Breast epithelium (tissue), 4 donors: ENCODE results near the gene PCDHGB4. TPM values are rescaled to one million over a fixed set of nuclear protein-coding genes. Genes with fewer than 3 reads are reported as not detected.
"Not testable (repeated sequence)": the region's sequence is repeated elsewhere in the genome, so short reads cannot be mapped to it uniquely, and the experiment has no call there.

Source experiments
- DNase-seq, 2 donors: peaks; one replicate each; pipeline ENCODE4 v3.0.0-alpha.2; 2019; ENCODE audit warnings: low spot score in 2 of 2
- H3K27ac ChIP-seq, 2 donors: fragments of 200-600 bp; sonication (generic) in 1 of 2; one replicate each; pipeline ENCODE4 v1.5.1; 2016 to 2019; ENCODE audit warnings: mild to moderate bottlenecking in 1 of 2
- H3K27me3 ChIP-seq, 2 donors: fragments of 200-600 bp; sonication (generic) in 1 of 2; one replicate each; pipeline versions ENCODE4 v1.5.1 to v1.6.0; 2017 to 2019; ENCODE audit warnings: control low read depth in 1 of 2, mild to moderate bottlenecking in 1 of 2
- H3K36me3 ChIP-seq: fragments of 200-600 bp; one replicate; pipeline ENCODE4 v1.5.1; 2019
- H3K4me1 ChIP-seq, 2 donors: fragments of 200-600 bp; sonication (generic); one replicate each; pipeline ENCODE4 v1.5.1; 2016 to 2019; ENCODE audit warnings: control low read depth in 1 of 2
- H3K4me3 ChIP-seq, 3 donors: fragments of 200-600 bp; sonication (generic); 1 replicate in 2 of 3; 2 replicates in 1 of 3; pipeline ENCODE4 v1.5.1; 2016 to 2019; ENCODE audit warnings: mild to moderate bottlenecking in 3 of 3, moderate library complexity in 2 of 3
- H3K9me3 ChIP-seq, 2 donors: fragments of 200-600 bp; sonication (generic) in 1 of 2; one replicate each; pipeline ENCODE4 v1.5.1; 2016 to 2019; ENCODE audit warnings: control low read depth in 1 of 2
- CTCF ChIP-seq, 3 donors: fragments of 450-650 bp; IDR thresholded peaks; one replicate each; pipeline ENCODE4 v1.5.1; 2016 to 2017; ENCODE audit warnings: antibody characterized with exemption in 3 of 3, mild to moderate bottlenecking in 3 of 3, moderate library complexity in 3 of 3
- POLR2A ChIP-seq: fragments of 450-650 bp; IDR thresholded peaks from one replicate; pipeline ENCODE4 v1.6.1; 2016; ENCODE audit warnings: antibody characterized with exemption, mild to moderate bottlenecking, moderate library complexity
- POLR2AphosphoS5 ChIP-seq, 3 donors: sonication (generic); formaldehyde crosslinking; IDR thresholded peaks; one replicate each; pipeline ENCODE4 v1.6.1; 2017; ENCODE audit warnings: antibody characterized with exemption in 3 of 3
- intact Hi-C: fragments of 100-400 bp; cut with DNase I; formaldehyde crosslinking; loops from one replicate; pipeline ENCODE4 v1.15.1; 2023; ENCODE audit warnings: low total_unique reads
- total RNA-seq, 3 donors: library from RNA; depleted of rRNA; stranded (reverse); fragments of >200 nt; gene quantifications; one replicate each; pipeline ENCODE4 v1.1.0, GENCODE V29; 2016

Gene PCDHGB4
- total RNA-seq, 3 donors from 2014 or later = 5.3 to 10.5 (median 8.9) TPM

DNA sequence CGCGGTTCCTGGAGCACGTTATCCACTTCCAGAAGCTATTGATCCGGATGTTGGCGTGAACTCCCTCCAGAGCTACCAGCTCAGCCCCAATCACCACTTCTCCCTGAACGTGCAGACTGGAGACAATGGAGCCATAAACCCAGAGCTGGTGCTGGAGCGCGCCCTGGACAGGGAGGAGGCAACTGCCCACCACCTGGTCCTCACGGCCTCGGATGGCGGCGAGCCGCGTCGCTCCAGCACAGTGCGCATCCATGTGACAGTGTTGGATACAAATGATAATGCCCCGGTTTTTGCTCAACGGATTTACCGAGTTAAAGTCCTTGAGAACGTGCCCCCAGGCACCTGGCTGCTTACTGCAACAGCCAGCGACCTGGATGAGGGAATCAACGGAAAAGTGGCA lies 15.9 kb downstream of the PCDHGB4 start:
- H3K27ac ChIP-seq = no peak overlapping the region
- TF ChIP-seq POLR2A (no peak), CTCF (IDR thresholded peaks at IDR 0.05) (no peak), POLR2AphosphoS5 (IDR thresholded peaks at IDR 0.05) (no peak)
- peak overlapping the region; percentile 27 to 57 (median 35) for H3K4me3 ChIP-seq
- DNase-seq = no peak
- H3K9me3 ChIP-seq = peaks cover 79 to 100% of the 10 kb centered on the region in 2 donors
- H3K36me3 ChIP-seq = no peaks in the 10 kb centered on the region
- no peaks in the 10 kb centered on the region for H3K4me1 ChIP-seq
- intact Hi-C loops = loop anchor here (5.0 kb wide), 1 partner anchor 124 kb away; no protein-coding TSS in a partner anchor
- no peaks in the 10 kb centered on the region for H3K27me3 ChIP-seq

DNA sequence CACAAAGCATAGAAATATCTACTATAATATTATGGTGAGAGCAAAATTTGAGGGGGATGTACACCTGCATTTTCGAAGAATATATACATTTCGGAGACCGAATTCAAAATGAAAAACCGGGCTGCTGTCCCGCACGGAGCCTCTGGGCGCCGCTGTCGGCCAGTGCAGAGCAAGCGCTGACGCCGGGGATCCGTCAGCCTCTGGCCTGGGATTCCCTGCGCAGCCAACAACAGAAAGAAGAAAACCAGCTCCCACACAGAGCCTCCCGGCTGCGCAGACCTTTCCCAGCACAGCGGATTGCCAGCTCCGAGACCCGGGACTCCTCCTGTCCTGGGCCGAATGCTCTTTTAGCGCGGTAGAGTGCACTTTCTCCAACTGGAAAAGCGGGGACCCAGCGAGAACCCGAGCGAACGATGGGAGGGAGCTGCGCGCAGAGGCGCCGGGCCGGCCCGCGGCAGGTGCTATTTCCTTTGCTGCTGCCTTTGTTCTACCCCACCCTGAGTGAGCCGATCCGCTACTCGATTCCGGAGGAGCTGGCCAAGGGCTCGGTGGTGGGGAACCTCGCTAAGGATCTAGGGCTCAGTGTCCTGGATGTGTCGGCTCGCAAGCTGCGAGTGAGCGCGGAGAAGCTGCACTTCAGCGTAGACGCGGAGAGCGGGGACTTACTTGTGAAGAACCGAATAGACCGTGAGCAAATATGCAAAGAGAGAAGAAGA lies 20.4 kb downstream of the PCDHGB4 start, which contains the start of gene PCDHGB6:
TSS of gene PCDHGB6 (plus strand) at position 232 of the 716 bp plus-strand sequence. CDS start at position 414, 182 bp downstream.
- peaks cover 79 to 100% of the 10 kb centered on the region in 2 donors for H3K9me3 ChIP-seq
- intact Hi-C loops, H3K4me1 ChIP-seq, H3K27me3 ChIP-seq, H3K27ac ChIP-seq, DNase-seq, H3K36me3 ChIP-seq: not testable (repeated sequence)
- H3K4me3 ChIP-seq = peak within 1 kb of the TSS; percentile 20 to 58 (median 23)
- peak in 2 of 3 donors; percentile 20 to 29 for TF ChIP-seq CTCF (IDR thresholded peaks at IDR 0.05)

- Histone ChIP-seq H3K4me1 (no peaks in the 10 kb centered on the region), H3K27me3 (no peaks in the 10 kb centered on the region), H3K36me3 (no peaks in the 10 kb centered on the region), H3K9me3 (peaks cover 79 to 100% of the 10 kb centered on the region in 2 donors), H3K4me3 (peak overlapping the region in 1 of 3 donors; percentile 3), H3K27ac (no peak overlapping the region)
- DNase-seq = no peak
- intact Hi-C loops = loop anchor here (1.0 kb wide), 1 partner anchor 9 kb away; no protein-coding TSS in a partner anchor
- TF ChIP-seq CTCF (IDR thresholded peaks at IDR 0.05) (no peak), POLR2A (no peak), POLR2AphosphoS5 (IDR thresholded peaks at IDR 0.05) (no peak)
These were observed 22.3 kb downstream of the PCDHGB4 start for GRCh38 chr5:141409598-141410306.

GRCh38 chr5:141411575-141411974 lies 24.1 kb downstream of the PCDHGB4 start:
- Histone ChIP-seq H3K27ac (no peak overlapping the region), H3K27me3 (no peaks in the 10 kb centered on the region), H3K4me3 (peak overlapping the region in 1 of 3 donors; percentile 18), H3K36me3 (no peaks in the 10 kb centered on the region), H3K4me1 (no peaks in the 10 kb centered on the region), H3K9me3 (peaks cover 72 to 99% of the 10 kb centered on the region in 2 donors)
- intact Hi-C loops = no loop called here
- no peak for DNase-seq
- TF ChIP-seq CTCF (IDR thresholded peaks at IDR 0.05) = no peak
- TF ChIP-seq POLR2AphosphoS5 (IDR thresholded peaks at IDR 0.05) = no peak
- TF ChIP-seq POLR2A = no peak
